Hematopoietic multipotent progenitor cell treated with erythropoietin and hydrocortisone succinate and interleukin-3 and kit ligand, for 4 days (in vitro differentiated cells): ENCODE measurements around the gene DACT2.
"Not testable (repeated sequence)": the region's sequence is repeated elsewhere in the genome, so short reads cannot be mapped to it uniquely, and the experiment has no call there.

Experiments
- DNase-seq: peaks from one replicate; pipeline ENCODE4 v3.0.0-alpha.2; 2015

The DACT2 gene

GRCh38 chr6:168300975-168301647, 18.5 kb downstream of the DACT2 start:
- no peak for DNase-seq

DNA sequence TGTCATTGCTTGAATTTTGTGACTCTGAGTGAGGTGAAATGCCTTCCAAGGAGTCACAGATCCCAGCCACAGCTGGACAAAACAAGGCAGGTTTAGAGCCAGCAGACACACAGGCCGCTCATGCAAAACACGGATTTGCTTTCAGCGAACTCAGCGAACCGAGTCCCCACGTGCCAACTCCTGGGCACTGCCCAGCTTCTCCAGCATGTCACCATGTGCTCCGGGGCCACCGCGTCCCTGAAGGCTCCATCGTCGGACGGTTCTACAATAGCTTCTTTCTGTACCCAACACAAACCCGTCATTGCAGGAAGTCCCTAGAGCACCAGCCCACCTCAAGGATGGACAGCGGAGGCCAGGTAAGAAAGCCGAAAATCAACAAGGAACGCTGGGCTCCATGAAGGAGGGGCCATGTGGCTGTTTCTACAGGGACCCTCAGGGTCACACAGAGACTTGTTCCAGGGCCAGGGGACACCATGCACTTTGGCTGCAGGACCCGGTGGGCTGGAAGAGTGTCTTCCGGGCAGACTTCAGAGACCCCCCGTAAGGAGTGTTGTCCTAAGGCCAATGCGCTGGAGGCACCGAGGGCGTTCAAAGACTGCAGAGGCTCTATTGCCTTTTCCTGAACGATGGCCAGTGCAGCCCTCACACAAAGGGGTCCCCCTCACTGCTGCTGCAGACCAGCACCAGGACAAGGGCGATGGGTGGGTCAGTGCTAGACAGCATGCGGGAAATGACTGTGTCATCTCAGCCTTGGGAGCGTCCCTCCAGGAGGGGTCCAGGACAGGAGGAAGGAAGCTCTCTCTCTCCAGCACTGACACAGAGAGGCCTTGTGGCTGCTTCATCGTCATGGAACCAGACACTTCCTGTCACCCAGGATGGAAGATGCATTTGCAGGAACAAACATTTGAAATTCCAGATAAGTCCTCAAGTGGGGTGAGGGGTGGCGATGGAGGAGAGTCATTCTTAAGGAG, 19.8 kb downstream of the DACT2 start:
- DNase-seq: no peak

- no peak for DNase-seq
Measured at GRCh38 chr6:168297643-168298042, 21.9 kb downstream of the DACT2 start.

DNA sequence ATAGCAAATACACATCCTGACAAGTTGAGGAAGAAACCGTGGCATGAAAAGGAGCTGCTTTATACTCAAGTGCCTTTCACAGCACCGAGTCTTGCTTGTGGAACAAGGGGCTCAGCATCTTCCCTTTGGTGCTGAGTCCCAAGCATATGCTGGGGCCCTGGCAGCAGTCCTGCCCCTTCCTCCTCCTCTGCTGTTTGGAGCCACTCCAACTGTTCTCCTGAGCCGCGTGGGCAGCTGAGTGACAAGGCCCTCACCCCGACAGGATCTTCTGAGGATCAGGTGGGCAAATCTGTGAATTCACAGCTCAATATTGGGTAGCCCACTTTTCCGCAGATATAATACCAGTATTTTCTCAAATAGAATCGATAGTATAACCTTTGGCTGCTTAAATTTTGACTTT, 24.7 kb downstream of the DACT2 start:
- DNase-seq: no peak

GRCh38 chr6:168293636-168294530, 25.7 kb downstream of the DACT2 start:
- no peak for DNase-seq

GRCh38 chr6:168292826-168293225, 26.8 kb downstream of the DACT2 start:
- no peak for DNase-seq

GRCh38 chr6:168291450-168291849, 28.1 kb downstream of the DACT2 start:
- no peak for DNase-seq

- no peak for DNase-seq
Measured at GRCh38 chr6:168290095-168290494, 29.5 kb downstream of the DACT2 start.

DNA sequence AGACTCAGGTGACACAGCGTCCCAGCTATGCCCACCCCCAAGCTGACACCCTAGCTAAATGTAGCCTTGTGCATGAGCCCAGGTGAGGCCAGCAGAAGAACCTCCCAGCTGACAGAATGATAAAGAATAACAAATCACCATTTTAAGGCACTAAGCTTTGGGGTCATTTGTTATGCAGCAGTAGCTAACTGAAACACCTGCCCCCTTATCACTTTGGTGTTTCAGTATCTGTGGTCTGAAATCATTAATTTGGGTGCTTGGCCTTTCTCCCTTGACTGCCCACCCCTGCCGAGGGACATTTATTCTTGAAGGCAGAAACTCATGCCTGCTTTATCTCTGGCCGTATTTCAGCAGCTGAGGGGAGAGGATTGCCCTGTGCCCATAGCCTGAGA, 30.0 kb downstream of the DACT2 start:
- no peak for DNase-seq

- no peak for DNase-seq
Measured at GRCh38 chr6:168288781-168289570, 30.6 kb downstream of the DACT2 start.

DNA sequence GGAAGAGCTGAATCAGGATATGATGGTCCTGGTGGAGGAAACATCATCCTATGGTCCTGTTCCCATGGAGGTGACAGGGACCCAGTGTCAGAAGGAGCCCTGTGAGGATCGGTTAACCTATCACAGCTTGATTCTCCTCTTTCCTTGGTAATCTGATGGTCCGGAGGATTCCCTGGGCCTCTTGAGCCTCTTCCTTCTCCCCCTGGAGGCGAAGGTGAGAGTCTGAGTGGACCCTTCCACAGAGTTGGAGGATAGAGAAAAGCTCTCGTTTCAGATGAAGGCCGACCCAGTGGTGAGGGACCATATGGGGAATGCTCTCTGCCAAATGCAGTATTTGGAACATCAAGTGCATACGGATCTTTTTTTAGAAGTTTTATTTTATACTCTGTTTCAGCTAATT, 32.1 kb downstream of the DACT2 start:
- not testable (repeated sequence) for DNase-seq

DNA sequence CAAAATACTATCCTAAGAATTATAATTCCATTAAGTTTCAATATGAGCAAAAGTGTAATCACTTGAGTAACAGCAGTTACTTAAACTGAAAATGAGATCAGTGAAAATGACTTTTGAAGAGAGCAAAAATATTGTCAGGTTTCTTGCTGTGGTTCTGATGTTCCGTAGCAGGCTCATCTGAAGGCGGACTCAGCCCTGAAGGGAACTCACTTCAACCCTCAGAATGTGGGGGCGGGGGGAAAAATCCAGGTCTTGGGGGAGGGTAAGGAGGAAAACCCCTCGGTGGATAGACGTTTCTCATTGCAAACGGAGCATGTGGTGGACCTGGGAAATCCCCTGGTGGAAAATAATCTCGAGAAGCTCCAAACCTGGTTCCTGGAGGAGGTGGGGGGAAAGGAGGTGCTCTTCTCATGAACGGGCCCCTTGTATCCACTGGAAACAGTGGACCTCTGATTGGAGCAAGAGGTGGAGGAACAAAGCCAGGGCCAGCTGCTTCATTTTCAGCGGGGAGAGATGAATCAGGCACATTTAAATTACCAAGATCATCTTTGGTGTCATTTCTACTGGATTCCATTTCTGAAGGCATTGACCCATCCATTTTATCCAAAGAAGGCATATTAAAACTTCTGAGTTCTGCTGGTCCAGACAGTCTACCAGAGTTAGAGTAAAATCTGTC, 32.7 kb downstream of the DACT2 start:
- not testable (repeated sequence) for DNase-seq

GRCh38 chr6:168286116-168286515, 33.5 kb downstream of the DACT2 start:
- DNase-seq: no peak

- DNase-seq: no peak
Measured at GRCh38 chr6:168285456-168285855, 34.1 kb downstream of the DACT2 start.

DNA sequence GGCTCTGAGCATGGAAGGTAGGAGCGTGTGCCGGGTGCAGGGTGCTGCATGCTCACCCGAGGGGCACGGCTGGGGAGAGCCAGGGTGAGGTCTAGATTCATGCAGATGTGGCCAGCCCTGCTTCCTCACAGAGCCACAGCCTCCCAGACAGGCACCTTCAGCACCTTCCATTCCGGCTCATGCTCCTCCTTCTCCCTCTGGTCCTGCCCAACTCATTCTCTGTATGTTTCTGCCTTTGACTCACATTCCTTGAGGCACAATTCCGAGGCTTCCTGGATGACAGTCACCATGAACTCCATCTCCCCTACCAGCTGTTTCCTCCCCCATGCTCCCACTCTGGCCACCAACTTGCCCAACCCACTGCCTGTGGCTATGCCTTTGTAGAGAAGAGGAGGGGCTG, 35.4 kb downstream of the DACT2 start:
- DNase-seq: no peak

DNA sequence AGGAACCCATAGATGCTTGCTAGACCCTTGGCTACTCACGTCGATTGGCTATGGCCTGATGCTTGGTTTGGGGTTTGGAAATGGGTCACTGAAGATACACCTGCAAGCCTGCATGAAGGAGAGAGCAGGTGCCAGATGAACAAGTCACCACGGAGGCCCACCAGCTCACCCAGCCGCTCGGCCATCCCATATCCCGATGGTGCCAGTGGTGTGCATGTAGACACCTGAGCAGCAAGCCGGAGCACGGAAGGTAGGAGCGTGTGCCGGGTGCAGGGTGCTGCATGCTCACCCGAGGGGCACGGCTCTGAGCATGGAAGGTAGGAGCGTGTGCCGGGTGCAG, 35.9 kb downstream of the DACT2 start:
- DNase-seq: no peak

- DNase-seq: no peak
Measured at GRCh38 chr6:168282985-168283685, 36.4 kb downstream of the DACT2 start.

DNA sequence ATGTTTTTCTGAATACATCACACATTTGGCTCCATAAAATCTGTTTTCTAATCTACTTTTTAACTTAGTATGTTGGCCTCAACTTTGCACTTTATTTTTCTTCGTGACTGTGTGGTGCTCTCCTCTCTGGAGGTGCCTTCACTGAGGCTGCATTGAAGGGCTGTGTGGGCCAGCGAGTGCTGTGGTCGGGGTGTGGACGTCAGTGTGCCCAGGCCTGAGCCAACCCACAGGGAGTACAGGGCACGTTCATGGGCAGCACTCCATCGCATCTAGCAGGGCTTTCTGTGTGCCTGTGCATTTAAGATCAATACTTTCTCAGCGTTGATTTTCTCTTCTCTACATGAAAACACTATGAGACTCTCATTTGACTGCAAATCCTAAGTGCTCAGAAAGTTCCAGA, 37.8 kb downstream of the DACT2 start:
- DNase-seq: no peak

GRCh38 chr6:168281314-168281713, 38.3 kb downstream of the DACT2 start:
- DNase-seq: not testable (repeated sequence)

DNA sequence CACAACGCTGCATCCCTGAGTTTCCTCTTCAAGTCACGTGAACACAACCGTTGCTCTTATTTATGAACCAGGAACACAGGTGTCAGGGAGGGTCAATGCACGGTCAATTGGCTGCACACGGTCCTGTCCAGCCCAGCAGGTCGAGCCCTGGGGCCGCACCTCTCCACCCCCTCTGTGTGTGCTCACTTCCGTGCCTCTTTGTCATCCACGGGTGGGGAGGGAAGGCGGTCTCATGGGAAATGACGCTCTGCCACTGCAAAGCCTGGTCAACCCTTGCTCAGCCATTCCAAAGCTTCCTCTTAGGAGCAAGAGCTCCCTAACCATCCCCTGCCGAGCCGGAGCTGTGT, 38.7 kb downstream of the DACT2 start:
- no peak for DNase-seq
